NCI-H1105 (cell line): ENCODE measurements around the gene TAAR9.
"Not testable (repeated sequence)": the region's sequence is repeated elsewhere in the genome, so short reads cannot be mapped to it uniquely, and the experiment has no call there.

Source experiments
- DNase-seq: peaks from one replicate; lab custom pipeline; 2025; lab: John Stamatoyannopoulos, UW

TAAR9 gene

GRCh38 chr6:132515386-132515785 is 22.7 kb upstream of the TAAR9 start:
- no peak for DNase-seq

DNA sequence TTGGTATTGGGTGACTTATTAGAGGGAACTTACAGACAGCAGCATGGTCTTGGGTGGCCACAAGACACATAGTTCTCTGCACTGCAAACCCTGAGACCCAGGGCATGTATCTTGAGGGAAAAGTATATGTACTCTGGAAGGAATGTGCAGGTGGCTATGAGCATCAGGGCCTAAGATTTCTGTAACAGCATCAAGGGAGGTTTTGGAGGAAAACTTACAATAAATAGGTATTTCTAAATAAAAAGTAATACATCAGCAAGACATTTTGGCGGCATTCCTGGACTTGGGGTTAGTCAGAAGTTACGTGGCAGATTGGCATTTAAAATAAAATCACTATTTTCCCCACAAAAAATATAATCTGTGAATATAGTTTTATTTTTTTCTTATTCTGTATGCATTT is 17.1 kb upstream of the TAAR9 start:
- DNase-seq = no peak

- DNase-seq = no peak
Observed at GRCh38 chr6:132524646-132525045, 13.4 kb upstream of the TAAR9 start.

GRCh38 chr6:132525866-132526265 is 12.2 kb upstream of the TAAR9 start:
- no peak for DNase-seq

DNA sequence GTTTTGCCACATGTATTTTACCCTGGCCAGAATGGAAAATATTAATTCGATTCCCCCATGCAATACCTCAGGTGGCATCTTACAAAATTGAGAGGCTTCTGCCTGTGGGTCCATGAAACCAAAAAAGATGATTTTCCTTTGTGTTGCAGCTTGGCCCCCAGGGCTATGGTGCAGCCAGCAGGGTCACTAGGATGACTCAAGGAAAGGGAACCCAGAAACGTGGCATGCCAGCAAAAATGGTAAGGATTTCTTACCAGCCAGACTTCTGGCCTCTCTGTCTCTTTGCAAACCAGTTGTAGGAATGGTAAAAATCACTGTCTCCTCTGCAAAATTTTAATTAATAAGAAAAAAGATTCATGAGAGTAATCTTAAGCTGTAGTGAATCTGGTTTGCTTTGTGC is 11.6 kb upstream of the TAAR9 start:
- DNase-seq = no peak

DNA sequence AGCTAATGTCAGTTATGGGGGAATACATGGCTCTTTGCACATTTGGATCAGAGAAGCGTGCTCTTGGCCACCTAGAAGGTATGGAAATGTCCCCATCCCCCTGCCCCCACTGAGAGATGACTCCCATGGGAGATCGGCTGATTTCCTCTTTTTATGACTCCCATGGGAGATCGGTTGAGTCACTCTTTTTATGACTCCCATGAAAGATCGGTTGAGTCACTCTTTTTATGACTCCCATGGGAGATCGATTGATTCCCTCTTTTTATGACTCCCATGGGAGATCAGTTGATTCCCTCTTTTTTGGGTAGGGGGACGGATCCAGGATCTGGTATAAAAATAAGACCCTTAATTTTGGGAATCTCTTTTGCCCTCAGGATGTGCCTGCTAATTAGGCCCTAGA is 10.3 kb upstream of the TAAR9 start:
- DNase-seq = no peak

DNA sequence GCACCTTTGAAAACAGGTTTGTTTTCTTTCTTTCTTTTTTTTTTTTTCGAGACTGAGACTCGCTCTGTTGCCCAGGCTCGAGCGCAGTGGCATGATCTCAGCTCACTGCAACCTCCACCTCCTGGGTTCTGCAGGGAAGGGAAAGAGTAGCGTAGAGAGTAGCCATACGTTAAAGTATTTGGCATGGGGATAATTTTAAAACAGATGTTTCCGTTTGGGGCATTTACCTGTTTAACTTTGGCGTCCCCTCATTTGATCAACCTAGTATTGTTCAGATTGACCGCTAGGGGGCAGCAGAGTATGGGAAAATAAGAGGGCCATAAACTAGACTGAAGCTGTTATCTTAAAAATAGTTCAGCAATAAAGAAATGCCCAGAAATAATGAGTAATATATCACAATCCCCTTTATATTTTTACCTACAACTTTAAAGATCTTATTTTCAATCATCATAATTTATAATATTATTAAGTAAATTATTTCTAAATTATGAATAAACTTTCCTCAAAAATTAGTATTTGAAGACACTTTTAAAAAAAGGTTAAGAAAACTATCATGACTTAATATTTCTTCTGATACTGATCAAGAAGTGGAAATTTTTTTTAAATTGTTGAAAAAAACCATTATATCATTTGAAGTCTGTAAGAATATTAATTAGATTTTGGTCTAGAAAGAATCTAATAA is 7.6 kb upstream of the TAAR9 start:
- DNase-seq = peak; percentile 67

DNA sequence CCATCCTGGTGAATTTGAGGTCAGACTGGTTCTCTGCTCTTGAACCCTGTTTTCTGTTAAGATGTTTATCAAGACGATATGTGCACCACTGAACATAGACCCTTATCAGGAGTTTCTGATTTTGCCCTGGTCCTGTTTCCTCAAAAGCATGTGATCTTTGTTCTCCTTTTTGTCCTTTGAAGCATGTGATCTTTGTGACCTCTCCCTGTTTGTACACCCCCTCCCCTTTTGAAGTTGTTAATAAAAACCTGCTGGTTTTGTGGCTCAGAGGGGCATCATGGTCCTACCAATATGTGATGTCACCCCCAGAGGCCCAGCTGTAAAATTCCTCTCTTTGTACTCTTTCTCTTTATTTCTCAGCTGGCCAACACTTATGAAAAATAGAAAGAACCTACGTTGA is 3.5 kb upstream of the TAAR9 start:
- not testable (repeated sequence) for DNase-seq

GRCh38 chr6:132537145-132537544 is 932 bp upstream of the TAAR9 start:
- DNase-seq = no peak

DNA sequence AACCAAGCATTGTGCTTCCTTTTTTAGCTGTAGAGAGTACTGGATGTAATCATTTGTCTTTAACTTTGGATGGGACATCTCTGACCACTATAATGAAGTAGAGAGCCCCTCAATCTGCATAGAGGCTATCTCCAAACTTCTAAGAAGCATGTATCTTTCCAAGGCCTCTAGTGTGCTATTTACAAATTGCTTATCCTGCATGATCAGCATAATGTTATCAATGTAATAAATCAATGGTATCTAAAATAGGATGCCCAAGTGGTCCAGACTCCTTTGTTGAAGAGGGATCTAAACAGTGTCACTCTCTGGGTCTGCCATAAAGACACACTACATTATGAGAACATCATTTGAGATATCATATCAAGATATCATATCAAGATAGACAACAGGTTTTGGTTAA is 6.7 kb downstream of the TAAR9 start:
- DNase-seq = no peak

DNA sequence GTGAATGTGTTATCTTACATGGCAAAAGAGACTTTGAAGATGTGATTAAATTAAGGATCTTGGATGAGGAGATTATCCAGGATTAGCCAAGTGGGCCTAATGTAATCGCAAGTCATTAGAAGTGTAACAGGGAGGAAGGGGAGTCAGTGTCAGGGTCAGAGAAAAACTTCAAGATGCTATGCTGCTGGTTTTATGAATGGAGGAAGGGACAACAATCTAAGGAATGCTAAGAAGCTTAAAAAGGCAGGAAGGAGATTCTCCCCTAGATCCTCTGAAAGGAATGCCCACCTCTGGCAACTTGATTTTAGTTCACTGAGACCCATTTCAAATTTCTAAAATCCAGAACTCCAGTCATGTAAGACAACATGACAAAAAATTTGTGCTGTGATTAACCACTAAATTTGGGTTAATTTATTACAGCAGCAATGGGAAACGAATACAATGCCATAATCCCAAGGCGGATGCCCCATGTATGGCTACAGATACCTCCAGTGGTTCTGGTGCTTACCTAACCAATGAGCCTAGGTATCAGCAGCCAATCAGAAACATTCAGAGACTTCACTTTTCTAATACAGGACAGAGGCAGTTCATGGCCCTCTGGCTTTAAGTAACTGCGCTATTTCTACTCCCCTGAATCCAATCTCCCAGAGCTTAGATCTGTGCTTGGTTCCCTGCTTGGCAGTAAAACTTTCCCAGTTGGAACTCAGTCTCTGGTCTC is 10.8 kb downstream of the TAAR9 start:
- DNase-seq = no peak

- DNase-seq = no peak
Observed at GRCh38 chr6:132551214-132551613, 13.1 kb downstream of the TAAR9 start.

DNA sequence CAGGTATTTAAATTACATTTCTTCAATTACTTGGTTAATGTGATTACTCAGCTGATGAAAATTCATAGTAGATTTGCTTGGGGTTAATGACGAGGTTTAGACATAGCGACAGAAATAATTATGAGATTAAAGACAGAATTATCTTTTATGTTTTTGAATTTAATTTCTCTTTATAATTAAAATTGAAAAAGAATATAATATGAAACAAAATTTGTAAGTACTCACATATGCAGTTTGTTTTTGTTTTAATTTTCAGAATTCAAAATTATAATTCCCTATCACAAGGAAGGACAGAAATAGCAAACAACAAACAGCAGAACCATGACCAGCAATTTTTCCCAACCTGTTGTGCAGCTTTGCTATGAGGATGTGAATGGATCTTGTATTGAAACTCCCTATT is 14.3 kb downstream of the TAAR9 start, which contains the start of gene TAAR8:
TSS of gene TAAR8 (plus strand) at position 301 of the 400 bp plus-strand sequence. CDS start at position 322, 21 bp downstream.
- DNase-seq = no peak

GRCh38 chr6:132560087-132560486 is 22.0 kb downstream of the TAAR9 start:
- DNase-seq = not testable (repeated sequence)

GRCh38 chr6:132566404-132566803 is 28.3 kb downstream of the TAAR9 start:
- DNase-seq = no peak

DNA sequence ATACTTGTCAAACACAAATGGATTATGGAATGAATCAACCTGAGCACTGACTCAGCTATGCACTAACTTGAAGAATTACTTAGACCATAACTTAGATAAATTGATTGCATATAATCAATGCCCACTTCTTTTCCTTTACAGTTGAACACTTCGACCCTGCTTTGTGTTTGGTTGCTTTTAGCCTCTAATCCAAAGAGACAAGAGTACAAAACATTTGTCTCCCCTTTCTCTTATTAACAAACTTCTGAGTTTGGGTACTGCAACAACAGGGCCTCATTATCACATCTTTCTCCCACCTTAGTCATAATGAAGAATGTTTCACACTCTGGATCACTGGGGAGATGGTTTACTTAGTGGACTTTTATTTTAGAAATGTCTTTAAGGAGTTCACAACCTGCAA is 29.5 kb downstream of the TAAR9 start:
- no peak for DNase-seq

DNA sequence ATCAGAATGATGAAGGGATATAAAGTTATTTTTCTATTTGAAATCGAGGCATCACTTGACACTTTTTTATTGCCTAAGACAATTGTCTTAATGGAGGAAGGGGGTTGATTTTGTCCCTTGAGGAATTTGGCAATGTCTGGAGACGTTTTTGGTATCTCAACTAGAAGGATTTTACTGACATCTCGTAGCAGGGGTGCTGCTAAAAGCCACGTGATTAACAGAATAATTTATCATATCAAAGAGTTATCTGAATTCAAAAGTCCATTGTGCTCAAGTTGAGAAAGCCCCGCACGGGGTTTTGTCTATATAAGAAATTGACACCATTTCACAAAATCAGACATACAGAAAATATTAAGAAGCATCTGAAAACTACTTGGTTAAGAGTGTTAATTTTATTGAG is 30.5 kb downstream of the TAAR9 start:
- no peak for DNase-seq

GRCh38 chr6:132569170-132569569 is 31.1 kb downstream of the TAAR9 start:
- no peak for DNase-seq

GRCh38 chr6:132570221-132570777 is 32.2 kb downstream of the TAAR9 start, which contains the start of gene TAAR6:
TSS of gene TAAR6 (plus strand) at chr6:132570322. CDS start at chr6:132570322, 0 bp downstream.
- no peak for DNase-seq

DNA sequence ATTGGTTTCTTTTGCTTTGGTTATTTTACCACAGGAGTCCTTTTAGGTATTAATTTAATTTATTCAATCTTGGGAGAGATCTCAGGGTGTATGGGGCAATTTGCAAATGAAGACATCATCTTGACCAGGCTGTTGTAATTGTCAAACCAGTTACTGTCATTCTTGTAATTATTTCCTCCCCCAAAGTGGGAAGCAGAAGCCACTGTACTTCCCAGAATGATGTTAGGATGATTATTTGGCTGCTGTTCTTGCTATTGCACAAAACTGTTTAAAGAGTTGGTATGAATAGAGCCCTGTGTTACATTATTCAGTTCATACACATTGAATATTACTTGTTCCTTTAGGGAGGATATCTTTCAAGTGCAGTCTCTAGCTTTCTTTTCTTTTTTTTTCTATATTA is 33.7 kb downstream of the TAAR9 start:
- DNase-seq = no peak

DNA sequence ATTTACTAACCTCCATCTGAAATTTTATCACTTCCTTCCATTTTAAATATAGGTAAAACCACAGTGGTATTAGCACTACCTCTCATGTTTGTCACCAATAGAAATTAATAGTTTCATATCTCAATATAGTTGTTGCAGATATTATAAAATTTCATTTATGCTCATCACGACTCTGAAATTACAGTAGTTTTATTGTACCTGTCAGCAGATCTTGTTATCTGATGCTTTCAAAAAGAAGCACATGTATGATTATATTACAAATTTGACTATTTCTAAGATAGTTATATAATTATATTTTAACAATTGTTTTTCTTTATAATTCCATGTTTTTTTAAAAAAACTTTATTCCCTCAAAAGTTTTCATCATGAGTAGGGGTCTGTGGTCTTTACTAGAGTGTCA is 46.6 kb downstream of the TAAR9 start:
- no peak for DNase-seq

DNA sequence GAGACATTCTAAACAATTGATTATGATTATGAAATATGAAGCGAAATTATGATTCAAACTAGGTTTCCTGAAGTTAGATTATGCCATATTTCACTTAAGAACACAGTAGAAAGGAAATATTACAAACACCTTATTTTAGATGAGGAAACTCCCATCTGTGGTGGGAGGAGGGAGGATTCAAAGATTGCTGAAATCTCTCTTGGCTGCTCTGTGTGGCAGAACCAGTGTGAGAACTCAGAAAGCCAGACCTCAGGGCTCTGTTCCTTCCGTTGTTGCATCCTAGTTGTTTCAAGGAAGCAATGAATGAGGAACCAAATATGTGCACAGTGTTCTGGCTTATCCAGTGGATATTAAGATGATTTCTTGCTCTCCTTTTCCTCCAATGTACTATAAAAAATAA is 49.3 kb downstream of the TAAR9 start:
- DNase-seq = no peak
